Measurements from ENCODE around the gene SLC2A9. TPM values are rescaled to one million over a fixed set of nuclear protein-coding genes. Genes with fewer than 3 reads are reported as not detected.

Gene SLC2A9
- total RNA-seq (2.7 and 6.2 TPM in 2 replicates), polyA plus RNA-seq (7.1 and 7.8 TPM in 2 replicates)

GRCh38 chr4:10020871-10021652 is at the start of gene SLC2A9:
Gene SLC2A9, minus strand, starts transcription at chr4:10021497. Its CDS starts 68 bp downstream, at chr4:10021429.
- WGBS (ENCODE audit: low lambda C conversion rate, missing lambda C conversion rate): 79% methylated on average over 17 of the region's 17 CpGs
- Histone ChIP-seq H3K36me3 (replicated peaks; ENCODE audit: insufficient read depth, low read depth) (no peaks in the 10 kb centered on the region), H3K4me3 (no peak within 1 kb of the TSS), H3K9me3 (ENCODE audit: low read depth) (no peaks in the 10 kb centered on the region), H3K4me1 (ENCODE audit: insufficient read depth) (peaks cover 4% of the 10 kb centered on the region), H4K20me1 (ENCODE audit: insufficient read depth, poor library complexity, severe bottlenecking) (no peaks in the 10 kb centered on the region), H3K79me2 (no peaks in the 10 kb centered on the region), H3K4me2 (peak within 1 kb of the TSS; percentile 44), H3K9me2 (replicated peaks; ENCODE audit: insufficient read depth) (no peaks in the 10 kb centered on the region), H3K27me3 (no peaks in the 10 kb centered on the region), H2AFZ (no peak within 1 kb of the TSS), H3K27ac (no peak within 1 kb of the TSS)
- DNase-seq (ENCODE audit: low spot score): no peak
- no peak for TF ChIP-seq EZH2 (IDR thresholded peaks at IDR 0.05; ENCODE audit: borderline replicate concordance)
- no peak for TF ChIP-seq EZH2phosphoT487 (IDR thresholded peaks at IDR 0.05; ENCODE audit: low read depth, severe bottlenecking, unreplicated experiment)
- TF ChIP-seq CTCF (IDR thresholded peaks at IDR 0.05; ENCODE audit: poor library complexity): no peak

- H3K36me3 ChIP-seq (replicated peaks; ENCODE audit: insufficient read depth, low read depth): no peaks in the 10 kb centered on the region
- no peaks in the 10 kb centered on the region for H3K4me1 ChIP-seq (ENCODE audit: insufficient read depth)
- no peaks in the 10 kb centered on the region for H3K9me3 ChIP-seq (ENCODE audit: low read depth)
- no peaks in the 10 kb centered on the region for H3K27me3 ChIP-seq
- no peak for DNase-seq (ENCODE audit: low spot score)
- H3K9me2 ChIP-seq (replicated peaks; ENCODE audit: insufficient read depth): no peaks in the 10 kb centered on the region
- WGBS (ENCODE audit: low lambda C conversion rate, missing lambda C conversion rate): 90% methylated on average over 12 of the region's 12 CpGs
- H2AFZ ChIP-seq: no peak overlapping the region
- H3K79me2 ChIP-seq: no peaks in the 10 kb centered on the region
- H3K27ac ChIP-seq: no peak overlapping the region
- TF ChIP-seq CTCF (IDR thresholded peaks at IDR 0.05; ENCODE audit: poor library complexity): no peak
- no peak for TF ChIP-seq EZH2phosphoT487 (IDR thresholded peaks at IDR 0.05; ENCODE audit: low read depth, severe bottlenecking, unreplicated experiment)
- TF ChIP-seq EZH2 (IDR thresholded peaks at IDR 0.05; ENCODE audit: borderline replicate concordance): no peak
- H3K4me2 ChIP-seq: no peak overlapping the region
- H4K20me1 ChIP-seq (ENCODE audit: insufficient read depth, poor library complexity, severe bottlenecking): no peaks in the 10 kb centered on the region
- no peak overlapping the region for H3K4me3 ChIP-seq
Measured at GRCh38 chr4:10069075-10069642, 47.9 kb upstream of the SLC2A9 start.

GRCh38 chr4:10066670-10067651 is 45.7 kb upstream of the SLC2A9 start:
- Histone ChIP-seq H3K9me3 (ENCODE audit: low read depth) (no peaks in the 10 kb centered on the region), H2AFZ (no peak overlapping the region), H3K4me2 (no peak overlapping the region), H3K36me3 (replicated peaks; ENCODE audit: insufficient read depth, low read depth) (no peaks in the 10 kb centered on the region), H3K4me3 (no peak overlapping the region), H4K20me1 (ENCODE audit: insufficient read depth, poor library complexity, severe bottlenecking) (no peaks in the 10 kb centered on the region), H3K9me2 (replicated peaks; ENCODE audit: insufficient read depth) (no peaks in the 10 kb centered on the region), H3K27ac (no peak overlapping the region), H3K4me1 (ENCODE audit: insufficient read depth) (no peaks in the 10 kb centered on the region), H3K27me3 (no peaks in the 10 kb centered on the region), H3K79me2 (no peaks in the 10 kb centered on the region)
- DNase-seq (ENCODE audit: low spot score): no peak
- TF ChIP-seq CTCF (IDR thresholded peaks at IDR 0.05; ENCODE audit: poor library complexity) (no peak), EZH2 (IDR thresholded peaks at IDR 0.05; ENCODE audit: borderline replicate concordance) (no peak), EZH2phosphoT487 (IDR thresholded peaks at IDR 0.05; ENCODE audit: low read depth, severe bottlenecking, unreplicated experiment) (no peak)
- WGBS (ENCODE audit: low lambda C conversion rate, missing lambda C conversion rate): 96% methylated on average over 15 of the region's 15 CpGs

Data from hepatocyte (in vitro differentiated cells).